Measurements from ENCODE around the gene CELSR1.

GRCh38 chr22:46515208-46516111 is 22.0 kb downstream of the CELSR1 start:
- TF ChIP-seq CTCF (IDR thresholded peaks at IDR 0.05) (no peak), POLR2AphosphoS5 (IDR thresholded peaks at IDR 0.05) (no peak)
